Measurements from ENCODE around the gene OR2S2.
"Not testable (repeated sequence)": the region's sequence is repeated elsewhere in the genome, so short reads cannot be mapped to it uniquely, and the experiment has no call there.

The OR2S2 gene, protein sequence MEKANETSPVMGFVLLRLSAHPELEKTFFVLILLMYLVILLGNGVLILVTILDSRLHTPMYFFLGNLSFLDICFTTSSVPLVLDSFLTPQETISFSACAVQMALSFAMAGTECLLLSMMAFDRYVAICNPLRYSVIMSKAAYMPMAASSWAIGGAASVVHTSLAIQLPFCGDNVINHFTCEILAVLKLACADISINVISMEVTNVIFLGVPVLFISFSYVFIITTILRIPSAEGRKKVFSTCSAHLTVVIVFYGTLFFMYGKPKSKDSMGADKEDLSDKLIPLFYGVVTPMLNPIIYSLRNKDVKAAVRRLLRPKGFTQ

DNA sequence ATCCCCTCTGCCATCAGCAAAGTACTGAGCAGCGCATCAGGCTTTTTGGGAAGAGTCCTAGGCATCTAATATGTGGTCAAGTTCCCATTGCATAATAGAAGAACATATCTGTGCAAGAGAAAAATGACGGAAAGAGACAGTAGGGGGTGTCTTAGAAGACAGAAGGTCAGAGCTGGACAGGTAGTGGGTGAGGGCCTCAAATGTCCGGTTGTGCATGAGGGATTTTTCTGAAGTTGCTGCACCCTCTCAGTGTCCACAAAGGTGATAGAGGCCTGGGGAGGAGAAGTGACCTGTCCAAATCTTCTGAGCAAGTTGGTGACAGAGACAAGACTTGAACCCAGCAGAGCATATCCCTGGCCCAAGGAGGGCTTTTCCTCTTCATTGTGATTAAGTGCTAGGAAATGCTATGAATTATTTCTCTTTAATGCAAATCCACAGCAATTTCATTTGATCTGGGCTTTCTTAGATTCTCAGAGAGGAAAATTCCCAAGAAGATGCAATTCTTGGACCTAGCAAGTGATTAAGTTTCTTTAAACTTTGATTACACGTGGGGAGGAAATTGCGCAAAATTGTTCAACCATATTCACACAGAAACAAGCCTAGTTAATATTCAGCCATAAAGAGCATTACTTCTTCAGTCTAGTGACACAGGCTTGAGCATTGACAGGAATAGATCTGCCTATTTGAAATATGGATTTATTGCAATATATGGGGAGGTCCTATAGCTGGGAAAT is at the start of gene OR2S2:
TSS of gene OR2S2 (minus strand) at position 51 of the 734 bp plus-strand sequence. CDS start 56 bp downstream, outside the sequence.
- no peak for DNase-seq

GRCh38 chr9:36007316-36007708 is 49.4 kb upstream of the OR2S2 start:
- no peak for DNase-seq

GRCh38 chr9:36006549-36007315 is 48.8 kb upstream of the OR2S2 start:
- DNase-seq: no peak

DNA sequence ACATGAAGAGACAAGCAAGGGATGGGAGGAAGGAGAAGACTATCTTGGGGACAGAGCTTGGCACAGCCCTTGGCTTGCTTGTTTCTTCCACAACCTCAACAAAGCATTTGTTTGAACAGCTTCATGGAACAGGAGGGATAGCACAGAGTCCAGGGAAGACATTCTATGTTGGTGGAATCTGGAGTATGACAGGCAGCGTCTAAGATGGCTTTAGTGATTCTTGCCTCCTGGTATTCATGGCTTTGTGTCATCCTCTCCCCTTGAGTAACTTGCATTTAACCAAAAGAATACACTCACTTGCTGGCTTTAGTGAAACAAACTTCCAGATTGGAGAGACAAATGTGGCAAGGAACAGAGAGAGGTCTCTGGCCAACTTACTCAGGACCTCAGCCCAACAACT is 47.9 kb upstream of the OR2S2 start:
- DNase-seq: no peak

- DNase-seq: no peak
These were observed 40.4 kb upstream of the OR2S2 start for GRCh38 chr9:35998333-35998732.

- not testable (repeated sequence) for DNase-seq
These were observed 39.1 kb upstream of the OR2S2 start for GRCh38 chr9:35997016-35997415.

DNA sequence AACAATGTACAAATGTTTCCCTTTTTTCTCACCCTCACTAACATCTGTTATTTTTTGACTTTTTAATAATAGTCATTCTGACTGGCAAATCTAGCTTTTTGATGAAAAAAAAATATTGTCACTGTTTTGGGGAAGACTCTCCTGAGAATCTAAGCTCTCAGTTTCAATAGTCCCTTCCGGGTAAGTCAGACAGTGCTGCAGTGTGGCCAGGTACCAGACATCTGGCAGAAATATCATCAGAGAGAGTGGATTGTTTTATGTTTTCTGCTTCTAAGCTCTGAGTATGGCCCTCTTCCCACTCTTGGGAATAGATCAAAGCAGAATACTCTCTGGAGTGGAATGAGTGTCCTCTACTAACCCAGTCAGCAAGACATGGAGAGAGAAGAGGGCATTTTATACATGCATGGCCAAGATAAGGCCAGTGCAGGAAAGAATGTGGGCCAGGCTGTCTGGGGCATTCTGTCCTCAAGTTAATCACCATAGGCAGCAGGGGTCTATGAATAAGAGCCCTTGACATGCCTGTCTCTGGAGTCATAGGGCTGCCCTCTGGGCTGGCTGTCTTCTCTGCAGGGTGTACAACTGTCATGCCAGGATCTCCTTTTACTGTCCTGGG is 38.5 kb upstream of the OR2S2 start:
- DNase-seq: no peak

DNA sequence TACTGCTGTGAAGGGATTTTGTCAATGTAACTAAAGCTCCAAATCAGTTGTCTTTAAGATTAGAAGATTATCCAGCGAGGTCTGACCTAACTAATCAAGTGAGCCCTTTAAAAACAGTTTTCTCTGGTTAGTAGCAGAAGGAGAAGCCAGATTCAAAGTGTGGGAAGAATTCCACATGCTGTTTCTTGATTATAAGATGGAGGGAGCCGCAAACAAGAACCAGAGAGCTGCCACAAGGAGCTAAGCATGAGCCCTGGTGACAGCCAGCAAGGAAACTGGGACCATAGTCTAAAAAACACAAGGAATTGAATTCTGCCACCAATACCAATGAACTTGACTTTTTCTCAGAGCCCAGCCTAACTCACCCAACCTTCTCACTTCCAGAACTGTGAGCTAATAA is 37.0 kb upstream of the OR2S2 start:
- DNase-seq: no peak

GRCh38 chr9:35993976-35994720 is 36.2 kb upstream of the OR2S2 start:
- DNase-seq: no peak

- not testable (repeated sequence) for DNase-seq
These were observed 35.2 kb upstream of the OR2S2 start for GRCh38 chr9:35993136-35993535.

GRCh38 chr9:35990155-35990554 is 32.2 kb upstream of the OR2S2 start:
- no peak for DNase-seq

DNA sequence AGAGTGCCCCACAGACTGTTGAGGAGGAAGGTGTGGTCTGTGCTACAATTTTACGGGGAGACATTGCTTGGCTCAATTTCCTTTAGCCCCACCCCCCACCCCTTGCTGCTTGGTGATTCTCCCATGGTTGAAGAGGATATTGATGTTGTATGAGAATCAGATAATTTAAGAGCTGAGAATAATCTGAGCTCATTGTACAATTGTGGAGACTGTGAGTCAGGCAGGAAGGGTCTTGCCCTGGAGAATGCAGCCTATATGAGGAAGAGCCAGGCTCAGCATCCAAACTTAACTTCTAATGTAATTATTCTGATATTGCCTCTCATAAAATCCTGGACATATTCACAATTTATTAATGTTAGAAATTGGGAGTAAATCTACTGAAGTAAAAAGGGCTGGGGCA is 26.1 kb upstream of the OR2S2 start:
- DNase-seq: no peak

GRCh38 chr9:35981699-35982098 is 23.7 kb upstream of the OR2S2 start:
- DNase-seq: no peak

- DNase-seq: no peak
These were observed 22.5 kb upstream of the OR2S2 start for GRCh38 chr9:35980289-35981011.

DNA sequence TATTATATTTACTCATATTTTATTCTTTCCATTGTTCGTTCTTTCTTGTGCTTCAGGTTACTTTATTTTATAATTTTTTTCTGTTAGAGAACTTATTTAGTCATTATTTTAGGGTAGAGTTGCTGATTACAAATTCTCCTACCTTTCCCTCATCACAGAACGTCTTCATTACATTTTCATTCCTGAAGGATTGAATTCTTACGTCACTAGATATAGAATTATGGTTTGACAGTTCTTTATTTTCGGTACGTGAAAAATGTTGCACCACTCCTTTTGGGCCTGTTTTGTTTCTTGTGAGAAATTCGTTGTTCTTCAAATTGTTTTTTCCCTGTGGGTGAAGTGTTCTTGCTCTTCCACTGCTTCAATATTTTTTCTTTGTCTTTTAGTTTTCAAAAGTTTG is 20.8 kb upstream of the OR2S2 start:
- DNase-seq: no peak

DNA sequence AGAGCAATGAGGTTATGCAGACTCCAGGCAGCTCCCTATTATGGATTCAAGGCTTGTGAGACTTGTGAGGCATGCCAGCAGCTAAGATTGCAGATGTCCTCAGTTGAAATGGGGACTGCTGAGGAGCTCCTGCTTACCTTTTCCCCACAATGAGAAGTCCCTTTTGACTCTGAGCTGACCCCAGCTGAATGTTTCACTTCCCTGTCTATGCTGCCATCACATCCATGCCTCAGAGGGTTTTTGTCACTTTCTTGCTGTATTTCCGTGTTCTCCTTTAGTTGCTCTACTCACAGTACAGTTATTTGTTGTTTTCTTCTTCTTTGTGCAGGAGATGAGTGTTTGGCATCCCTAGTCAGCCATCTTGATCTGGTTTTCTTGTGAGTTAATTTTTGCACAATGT is 18.8 kb upstream of the OR2S2 start:
- no peak for DNase-seq

- no peak for DNase-seq
These were observed 16.8 kb upstream of the OR2S2 start for GRCh38 chr9:35974800-35975199.

- no peak for DNase-seq
These were observed 14.1 kb upstream of the OR2S2 start for GRCh38 chr9:35972093-35972492.

GRCh38 chr9:35967042-35967441 is 9.1 kb upstream of the OR2S2 start:
- no peak for DNase-seq

DNA sequence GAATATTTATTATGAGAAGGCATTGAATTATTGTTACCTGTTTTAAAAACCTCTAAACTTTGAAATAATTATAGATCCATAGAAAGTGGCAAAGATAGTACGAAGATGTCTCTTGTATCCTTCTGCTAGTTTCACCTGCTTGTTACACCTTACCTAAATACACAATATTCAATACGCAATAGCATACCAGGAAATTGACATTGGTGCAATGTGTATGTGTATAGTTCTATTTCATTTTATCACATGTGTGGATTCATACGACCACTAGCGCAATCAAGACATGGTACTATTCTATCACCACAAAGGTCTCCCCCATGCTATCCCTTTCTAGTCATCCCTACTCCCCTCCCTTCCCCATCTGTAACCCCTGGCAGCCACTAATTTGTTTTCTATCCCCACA is 8.5 kb upstream of the OR2S2 start:
- DNase-seq: no peak

DNA sequence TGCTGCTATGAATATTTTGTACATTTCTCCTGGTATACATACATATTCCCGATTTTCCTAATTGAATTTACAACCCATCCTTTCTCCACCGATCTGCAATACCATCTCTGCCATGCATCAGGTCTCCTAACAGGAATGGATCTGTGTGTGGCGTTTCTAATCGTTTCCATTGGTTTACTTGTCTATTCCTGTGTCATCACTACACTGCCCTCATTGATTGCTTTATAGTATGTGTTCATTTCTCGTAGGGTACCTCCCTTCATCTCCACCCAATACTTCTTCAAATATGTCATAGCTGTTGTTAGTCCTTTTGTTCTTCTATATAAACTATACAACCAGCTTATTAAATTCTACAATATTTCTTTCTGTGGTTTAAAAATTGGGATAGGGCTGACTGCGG is 7.1 kb upstream of the OR2S2 start:
- DNase-seq: no peak

Measured in NCI-H2029 treated with DMSO at 0.1 percent for 48 hours (cell line).